Panc1 (cell line): ENCODE results near the gene MEIS2. TPM values are rescaled to one million over a fixed set of nuclear protein-coding genes. Genes with fewer than 3 reads are reported as not detected.

Experiments used
- ATAC-seq: fragments of 200-7000 bp; cut with Tn5 transposase; 2 replicates; pipeline ENCODE4 v1.9.1; 2020; ENCODE audit warnings: mild to moderate bottlenecking, moderate library complexity
- BruUV-seq: library from RNA; stranded (reverse); fragments of 400-500 nt; replicated peaks from 2 replicates; lab custom pipeline; 2021; lab: Mats Ljungman, UMichigan
- CTCF ChIA-PET: fragments of 300-600 bp; sonication (Branson Sonifier 250); formaldehyde crosslinking; loops from one replicate; lab custom pipeline; 2022; ENCODE audit warnings: antibody characterized with exemption; lab: Charles Lee
- POLR2A ChIA-PET: fragments of 300-600 bp; sonication (Branson Sonifier 250); formaldehyde crosslinking; loops from one replicate; lab custom pipeline; 2022; ENCODE audit warnings: antibody characterized with exemption; lab: Charles Lee
- DNase-seq: peaks from one replicate; pipeline ENCODE4 v3.0.0-alpha.2; 2010; ENCODE audit warnings: low read depth, low spot score
- H3K27ac ChIP-seq: 2 replicates; pipeline ENCODE4 v1.5.1; 2011; ENCODE audit warnings: mild to moderate bottlenecking, low read length, inconsistent platforms
- H3K27me3 ChIP-seq: fragments of 200-500 bp; sonication (Bioruptor generic); 2 replicates; pipeline ENCODE4 v1.6.0; 2014; ENCODE audit warnings: low read length, inconsistent platforms; ENCODE audit not compliant: control insufficient read depth, insufficient read depth
- H3K36me3 ChIP-seq: fragments of 200-500 bp; sonication (Bioruptor generic); 2 replicates; pipeline ENCODE4 v1.5.1; 2014; ENCODE audit warnings: inconsistent platforms, mild to moderate bottlenecking, low read length, moderate library complexity; ENCODE audit not compliant: control insufficient read depth, insufficient read depth
- H3K4me1 ChIP-seq: 2 replicates; pipeline ENCODE4 v1.5.1; 2011; ENCODE audit warnings: inconsistent platforms, mild to moderate bottlenecking, low read length, moderate library complexity; ENCODE audit not compliant: control insufficient read depth, insufficient read depth
- H3K4me3 ChIP-seq, 2 experiments: 2 replicates each; pipeline ENCODE4 v1.5.1; 2011 to 2012; ENCODE audit warnings: low read depth in 2 of 2, low read length in 2 of 2, mild to moderate bottlenecking in 2 of 2, inconsistent platforms in 1 of 2, moderate library complexity in 1 of 2
- H3K9me3 ChIP-seq: fragments of 200-500 bp; sonication (Bioruptor generic); 2 replicates; pipeline ENCODE4 v1.5.1; 2014; ENCODE audit warnings: low read depth, mild to moderate bottlenecking, inconsistent platforms, low read length, moderate library complexity; ENCODE audit not compliant: control insufficient read depth, insufficient read depth
- CTCF ChIP-seq: fragments of 450-650 bp; IDR thresholded peaks from 2 replicates; pipeline ENCODE4 v1.5.1; 2017; ENCODE audit warnings: mild to moderate bottlenecking
- POLR2AphosphoS5 ChIP-seq: IDR thresholded peaks from 2 replicates; pipeline ENCODE4 v1.6.1; 2012; ENCODE audit warnings: mild to moderate bottlenecking, low read depth, low read length, moderate library complexity
- REST ChIP-seq, 2 experiments: IDR thresholded peaks; 2 replicates each; pipeline ENCODE4 v1.6.1; 2011 to 2012; ENCODE audit warnings: low read depth in 2 of 2, control low read depth in 1 of 2, low read length in 1 of 2, mild to moderate bottlenecking in 1 of 2, moderate library complexity in 1 of 2; ENCODE audit not compliant: insufficient read depth in 1 of 2
- SIN3A ChIP-seq: IDR thresholded peaks from 2 replicates; pipeline ENCODE4 v1.6.1; 2012; ENCODE audit warnings: low read depth, mild to moderate bottlenecking, low read length, moderate library complexity, borderline replicate concordance; ENCODE audit not compliant: insufficient read depth
- TCF7L2 ChIP-seq: IDR thresholded peaks from 2 replicates; pipeline ENCODE4 v1.6.1; 2011; ENCODE audit warnings: mild to moderate bottlenecking, low read depth, low read length, inconsistent platforms
- in situ Hi-C: cut with HindIII; loops from 2 replicates; pipeline ENCODE4 v1.10.0; 2016; ENCODE audit warnings: low sequenced_read_pairs, low pct_unique_long_range_greater_than_20kb
- intact Hi-C: fragments of 100-400 bp; cut with micrococcal nuclease; formaldehyde crosslinking; loops from one replicate; pipeline ENCODE4 v1.10.0; 2022; ENCODE audit not compliant: unreplicated experiment
- total RNA-seq: library from RNA; stranded (reverse); gene quantifications from one replicate; pipeline ENCODE4 v1.2.1, GENCODE V29; 2021; ENCODE audit not compliant: unreplicated experiment

Gene MEIS2
- total RNA-seq, 1 experiment from 2014 or later, result 9.3 TPM

GRCh38 chr15:37109168-37109871 is 9.0 kb upstream of the MEIS2 start:
- peak overlapping the region in 1 of 2 experiments; percentile 35; a peak in 2 of 4 replicates for H3K4me3 ChIP-seq
- DNase-seq (no peak), ATAC-seq (no peak)
- in situ Hi-C loops (loop anchor here (25.0 kb wide), 1 partner anchor 197 kb away; no protein-coding TSS in a partner anchor), intact Hi-C loops (no loop called here)
- no TSS peak for BruUV-seq
- POLR2A ChIA-PET, result no interaction called here
- H3K4me1 ChIP-seq, result peaks cover 16% of the 10 kb centered on the region
- TF ChIP-seq POLR2AphosphoS5 (no peak), REST (IDR thresholded peaks at IDR 0.05; ENCODE audit: insufficient read depth in 1 of 2, low read depth in 2 of 2, low read length in 1 of 2) (no peak), CTCF (no peak), TCF7L2 (no peak), SIN3A (no peak)
- no peaks in the 10 kb centered on the region for H3K9me3 ChIP-seq
- CTCF ChIA-PET, result no interaction called here
- peaks cover 26% of the 10 kb centered on the region for H3K27me3 ChIP-seq
- H3K36me3 ChIP-seq, result no peaks in the 10 kb centered on the region
- H3K27ac ChIP-seq, result no peak overlapping the region

- ATAC-seq, result no peak
Measured at GRCh38 chr15:37108381-37109167, 8.2 kb upstream of the MEIS2 start.

More at GRCh38 chr15:37108381-37109167, 8.2 kb upstream of the MEIS2 start:
- ChIA-PET POLR2A (no interaction called here), CTCF (no interaction called here)
- BruUV-seq, result no TSS peak
- DNase-seq, result no peak
- Histone ChIP-seq H3K27ac (no peak overlapping the region), H3K4me3 (peak overlapping the region in 1 of 2 experiments; percentile 1; a peak in 1 of 4 replicates), H3K4me1 (peaks cover 20% of the 10 kb centered on the region), H3K36me3 (no peaks in the 10 kb centered on the region), H3K27me3 (peaks cover 27% of the 10 kb centered on the region), H3K9me3 (no peaks in the 10 kb centered on the region)
- intact Hi-C loops (no loop called here), in situ Hi-C loops (loop anchor here (25.0 kb wide), 1 partner anchor 196 kb away; no protein-coding TSS in a partner anchor)
- TF ChIP-seq CTCF, result no peak
- no peak for TF ChIP-seq TCF7L2
